ENCODE data around the gene ZFAND3.

ZFAND3 gene

GRCh38 chr6:37819802-37820717 lies 533 bp downstream of the ZFAND3 start:
- Histone ChIP-seq H3K9me3 (ENCODE audit: low read length) (no peaks in the 10 kb centered on the region), H3K4me3 (ENCODE audit: low read depth in 1 of 2, low read length in 2 of 2) (peak overlapping the region; percentile 59 to 82), H3K27me3 (ENCODE audit: control insufficient read depth in 1 of 2, insufficient read depth in 2 of 2, low read length in 2 of 2) (no peaks in the 10 kb centered on the region), H3K36me3 (ENCODE audit: insufficient read depth, low read length) (no peaks in the 10 kb centered on the region), H3K9ac (ENCODE audit: low read length) (peak overlapping the region; percentile 62), H3K4me1 (ENCODE audit: insufficient read depth, low read length) (peaks cover 34% of the 10 kb centered on the region), H3K27ac (ENCODE audit: low read depth, low read length) (peak overlapping the region; percentile 71)

- Histone ChIP-seq H3K4me1 (ENCODE audit: insufficient read depth, low read length) (peaks cover 37% of the 10 kb centered on the region), H3K9me3 (ENCODE audit: low read length) (no peaks in the 10 kb centered on the region), H3K9ac (ENCODE audit: low read length) (peak overlapping the region; percentile 62), H3K36me3 (ENCODE audit: insufficient read depth, low read length) (no peaks in the 10 kb centered on the region), H3K27me3 (ENCODE audit: control insufficient read depth in 1 of 2, insufficient read depth in 2 of 2, low read length in 2 of 2) (no peaks in the 10 kb centered on the region), H3K4me3 (ENCODE audit: low read depth in 1 of 2, low read length in 2 of 2) (peak overlapping the region; percentile 59 to 78), H3K27ac (ENCODE audit: low read depth, low read length) (peak overlapping the region; percentile 71)
Observed at GRCh38 chr6:37820718-37821079, 1.2 kb downstream of the ZFAND3 start.

- Histone ChIP-seq H3K9me3 (ENCODE audit: low read length) (no peaks in the 10 kb centered on the region), H3K9ac (ENCODE audit: low read length) (no peak overlapping the region), H3K4me1 (ENCODE audit: insufficient read depth, low read length) (peaks cover 43% of the 10 kb centered on the region), H3K27me3 (ENCODE audit: control insufficient read depth in 1 of 2, insufficient read depth in 2 of 2, low read length in 2 of 2) (no peaks in the 10 kb centered on the region), H3K4me3 (ENCODE audit: low read depth in 1 of 2, low read length in 2 of 2) (peak overlapping the region in 1 of 2 donors; percentile 59), H3K36me3 (ENCODE audit: insufficient read depth, low read length) (no peaks in the 10 kb centered on the region), H3K27ac (ENCODE audit: low read depth, low read length) (no peak overlapping the region)
Observed at GRCh38 chr6:37821446-37821845, 1.9 kb downstream of the ZFAND3 start.

DNA sequence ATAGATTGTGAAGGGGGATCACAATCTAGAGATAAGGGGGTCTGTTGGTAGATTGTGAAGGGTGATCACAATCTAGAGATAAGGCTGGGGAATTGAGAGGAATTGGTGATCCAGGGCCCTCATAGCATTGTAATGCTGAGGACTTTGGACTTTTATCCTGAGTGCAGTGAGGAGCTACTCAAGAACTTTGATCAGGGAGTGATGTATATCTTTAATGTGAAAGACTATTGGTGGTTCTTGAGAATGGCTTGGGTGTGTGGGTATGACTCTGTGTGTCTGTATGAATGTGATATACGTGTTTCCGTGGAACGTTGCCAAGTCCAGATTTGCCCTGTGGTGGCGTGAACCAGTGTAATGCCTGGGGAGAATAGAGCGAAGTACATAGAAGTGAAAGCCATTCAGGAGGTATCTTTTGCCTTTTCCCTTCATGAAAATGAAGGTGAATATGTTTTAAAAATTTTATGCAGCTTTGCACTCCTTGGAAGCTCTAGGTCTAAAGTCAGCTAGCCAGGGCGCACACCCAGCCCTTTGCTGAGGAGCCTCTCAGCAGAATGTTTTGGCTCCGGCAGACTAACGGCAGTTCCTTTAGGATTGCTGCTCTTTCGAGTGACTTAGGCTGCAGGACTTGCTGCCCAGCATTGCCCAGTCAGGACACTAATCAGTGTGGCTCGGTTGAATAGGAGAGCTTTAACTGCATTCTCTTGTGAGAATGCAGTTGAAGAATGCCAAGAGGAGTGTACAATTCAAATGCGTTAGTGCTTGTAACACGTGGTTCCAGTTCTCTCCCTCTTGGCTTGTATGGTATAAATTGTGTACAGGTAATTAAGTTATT lies 3.5 kb downstream of the ZFAND3 start:
- Histone ChIP-seq H3K36me3 (ENCODE audit: insufficient read depth, low read length) (no peaks in the 10 kb centered on the region), H3K27me3 (ENCODE audit: control insufficient read depth in 1 of 2, insufficient read depth in 2 of 2, low read length in 2 of 2) (no peaks in the 10 kb centered on the region), H3K4me1 (ENCODE audit: insufficient read depth, low read length) (peaks cover 53% of the 10 kb centered on the region), H3K4me3 (ENCODE audit: low read depth in 1 of 2, low read length in 2 of 2) (peak overlapping the region in 1 of 2 donors; percentile 42), H3K27ac (ENCODE audit: low read depth, low read length) (no peak overlapping the region), H3K9ac (ENCODE audit: low read length) (no peak overlapping the region), H3K9me3 (ENCODE audit: low read length) (no peaks in the 10 kb centered on the region)

- no peak overlapping the region for H3K4me3 ChIP-seq (ENCODE audit: low read depth in 1 of 2, low read length in 2 of 2)
- H3K27ac ChIP-seq (ENCODE audit: low read depth, low read length), result no peak overlapping the region
- H3K27me3 ChIP-seq (ENCODE audit: control insufficient read depth in 1 of 2, insufficient read depth in 2 of 2, low read length in 2 of 2), result no peaks in the 10 kb centered on the region
- H3K9ac ChIP-seq (ENCODE audit: low read length), result no peak overlapping the region
- no peaks in the 10 kb centered on the region for H3K36me3 ChIP-seq (ENCODE audit: insufficient read depth, low read length)
- peaks cover 55% of the 10 kb centered on the region for H3K4me1 ChIP-seq (ENCODE audit: insufficient read depth, low read length)
- H3K9me3 ChIP-seq (ENCODE audit: low read length), result no peaks in the 10 kb centered on the region
Observed at GRCh38 chr6:37824170-37824569, 4.6 kb downstream of the ZFAND3 start.

DNA sequence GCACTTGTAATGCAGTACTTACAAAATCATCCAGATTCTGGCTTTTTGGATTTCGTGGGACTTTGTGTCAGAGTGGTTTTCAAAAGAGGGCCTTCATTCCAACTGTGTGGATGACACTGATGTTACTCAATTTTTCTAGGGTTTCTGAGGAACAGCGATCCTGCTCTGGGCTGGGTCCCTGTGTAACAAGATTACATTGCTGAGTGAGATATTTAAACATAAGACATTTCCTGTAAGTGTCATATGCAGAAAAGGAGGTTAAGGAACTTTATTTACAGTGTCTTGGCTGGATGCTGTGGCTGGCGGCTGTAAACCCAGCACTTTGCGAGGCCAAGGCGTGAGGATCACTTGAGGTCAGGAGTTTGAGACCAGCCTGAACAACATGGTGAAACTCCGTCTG lies 6.7 kb downstream of the ZFAND3 start:
- Histone ChIP-seq H3K27me3 (ENCODE audit: control insufficient read depth in 1 of 2, insufficient read depth in 2 of 2, low read length in 2 of 2) (no peaks in the 10 kb centered on the region), H3K9ac (ENCODE audit: low read length) (no peak overlapping the region), H3K9me3 (ENCODE audit: low read length) (no peaks in the 10 kb centered on the region), H3K4me3 (ENCODE audit: low read depth in 1 of 2, low read length in 2 of 2) (no peak overlapping the region), H3K4me1 (ENCODE audit: insufficient read depth, low read length) (peaks cover 54% of the 10 kb centered on the region), H3K36me3 (ENCODE audit: insufficient read depth, low read length) (no peaks in the 10 kb centered on the region), H3K27ac (ENCODE audit: low read depth, low read length) (no peak overlapping the region)

DNA sequence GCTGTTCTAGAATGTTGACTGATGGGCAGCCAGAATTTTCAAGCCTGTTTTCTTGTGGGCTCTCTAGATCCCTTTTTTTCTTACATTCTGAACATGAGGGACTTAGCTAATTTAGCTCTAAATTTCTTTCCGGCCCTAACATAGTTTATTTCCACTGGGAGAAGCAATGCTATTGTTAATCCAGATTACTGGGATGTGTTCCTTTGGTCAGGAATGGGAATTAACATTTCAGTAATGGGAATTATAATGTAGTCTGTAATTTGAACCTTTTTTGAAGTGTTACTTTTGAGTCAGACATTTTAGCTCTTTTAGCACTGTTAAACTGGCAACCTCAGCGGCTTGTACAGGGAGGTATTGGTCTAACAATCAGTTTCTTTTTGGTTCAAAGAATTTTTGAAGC lies 7.5 kb downstream of the ZFAND3 start:
- H3K4me1 ChIP-seq (ENCODE audit: insufficient read depth, low read length), result peaks cover 50% of the 10 kb centered on the region
- no peaks in the 10 kb centered on the region for H3K36me3 ChIP-seq (ENCODE audit: insufficient read depth, low read length)
- H3K9ac ChIP-seq (ENCODE audit: low read length), result no peak overlapping the region
- no peak overlapping the region for H3K4me3 ChIP-seq (ENCODE audit: low read depth in 1 of 2, low read length in 2 of 2)
- H3K27me3 ChIP-seq (ENCODE audit: control insufficient read depth in 1 of 2, insufficient read depth in 2 of 2, low read length in 2 of 2), result no peaks in the 10 kb centered on the region
- H3K27ac ChIP-seq (ENCODE audit: low read depth, low read length), result no peak overlapping the region
- H3K9me3 ChIP-seq (ENCODE audit: low read length), result no peaks in the 10 kb centered on the region

- H3K27ac ChIP-seq (ENCODE audit: low read depth, low read length), result no peak overlapping the region
- H3K4me1 ChIP-seq (ENCODE audit: insufficient read depth, low read length), result peaks cover 42% of the 10 kb centered on the region
- H3K36me3 ChIP-seq (ENCODE audit: insufficient read depth, low read length), result no peaks in the 10 kb centered on the region
- H3K4me3 ChIP-seq (ENCODE audit: low read depth in 1 of 2, low read length in 2 of 2), result no peak overlapping the region
- H3K9ac ChIP-seq (ENCODE audit: low read length), result no peak overlapping the region
- H3K9me3 ChIP-seq (ENCODE audit: low read length), result no peaks in the 10 kb centered on the region
- H3K27me3 ChIP-seq (ENCODE audit: control insufficient read depth in 1 of 2, insufficient read depth in 2 of 2, low read length in 2 of 2), result no peaks in the 10 kb centered on the region
Observed at GRCh38 chr6:37827603-37828265, 8.2 kb downstream of the ZFAND3 start.

GRCh38 chr6:37830225-37830624 lies 10.7 kb downstream of the ZFAND3 start:
- Histone ChIP-seq H3K4me1 (ENCODE audit: insufficient read depth, low read length) (peaks cover 34% of the 10 kb centered on the region), H3K9ac (ENCODE audit: low read length) (no peak overlapping the region), H3K9me3 (ENCODE audit: low read length) (no peaks in the 10 kb centered on the region), H3K36me3 (ENCODE audit: insufficient read depth, low read length) (no peaks in the 10 kb centered on the region), H3K27me3 (ENCODE audit: control insufficient read depth in 1 of 2, insufficient read depth in 2 of 2, low read length in 2 of 2) (no peaks in the 10 kb centered on the region), H3K4me3 (ENCODE audit: low read depth in 1 of 2, low read length in 2 of 2) (no peak overlapping the region), H3K27ac (ENCODE audit: low read depth, low read length) (no peak overlapping the region)

DNA sequence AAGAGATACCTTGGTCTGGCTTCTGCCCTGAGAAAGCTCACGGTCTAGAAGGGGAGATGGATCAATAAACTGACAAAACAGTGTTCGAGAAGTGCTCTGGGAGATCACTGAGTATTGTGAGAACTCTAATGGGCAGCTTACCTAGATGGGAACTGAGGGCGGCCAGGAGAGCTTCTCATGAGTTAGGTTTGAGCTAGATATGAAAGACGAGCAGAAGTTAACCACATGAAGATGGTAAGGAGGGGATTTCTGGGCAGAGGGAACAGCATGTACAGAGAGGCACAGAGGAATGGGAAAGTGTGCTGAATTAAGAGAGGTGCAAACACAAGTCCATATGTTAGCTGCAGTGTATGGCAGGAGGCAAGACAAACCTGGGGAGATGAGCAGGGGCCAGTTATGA lies 11.9 kb downstream of the ZFAND3 start:
- Histone ChIP-seq H3K27ac (ENCODE audit: low read depth, low read length) (no peak overlapping the region), H3K9ac (ENCODE audit: low read length) (no peak overlapping the region), H3K9me3 (ENCODE audit: low read length) (no peaks in the 10 kb centered on the region), H3K4me1 (ENCODE audit: insufficient read depth, low read length) (peaks cover 26% of the 10 kb centered on the region), H3K36me3 (ENCODE audit: insufficient read depth, low read length) (no peaks in the 10 kb centered on the region), H3K4me3 (ENCODE audit: low read depth in 1 of 2, low read length in 2 of 2) (no peak overlapping the region), H3K27me3 (ENCODE audit: control insufficient read depth in 1 of 2, insufficient read depth in 2 of 2, low read length in 2 of 2) (no peaks in the 10 kb centered on the region)

DNA sequence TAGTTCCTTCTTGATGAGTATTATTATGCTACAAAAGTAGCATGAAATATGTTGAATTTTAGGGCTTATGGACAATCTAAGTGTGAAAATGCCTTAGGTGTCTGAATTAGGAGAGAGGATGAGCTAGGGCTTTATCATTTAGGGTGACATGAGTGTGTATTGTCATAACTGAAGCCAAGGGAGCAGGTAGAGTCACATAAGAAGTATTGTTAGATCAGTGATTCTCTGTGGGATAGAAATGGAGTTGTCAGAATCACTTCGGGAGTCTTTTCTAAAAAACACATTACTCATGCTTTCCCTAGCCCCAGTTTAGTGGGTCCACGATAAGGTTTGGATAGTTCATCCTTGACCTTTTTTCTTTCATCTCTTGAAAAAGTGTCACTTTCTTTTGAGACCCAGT lies 16.4 kb downstream of the ZFAND3 start:
- H3K9ac ChIP-seq (ENCODE audit: low read length), result no peak overlapping the region
- H3K9me3 ChIP-seq (ENCODE audit: low read length), result no peaks in the 10 kb centered on the region
- peaks cover 6% of the 10 kb centered on the region for H3K4me1 ChIP-seq (ENCODE audit: insufficient read depth, low read length)

More for the DNA sequence above, 16.4 kb downstream of the ZFAND3 start:
- H3K4me3 ChIP-seq (ENCODE audit: low read depth in 1 of 2, low read length in 2 of 2), result no peak overlapping the region
- no peaks in the 10 kb centered on the region for H3K27me3 ChIP-seq (ENCODE audit: control insufficient read depth in 1 of 2, insufficient read depth in 2 of 2, low read length in 2 of 2)
- H3K36me3 ChIP-seq (ENCODE audit: insufficient read depth, low read length), result no peaks in the 10 kb centered on the region
- no peak overlapping the region for H3K27ac ChIP-seq (ENCODE audit: low read depth, low read length)

Data from muscle layer of colon (tissue), 2 donors.